ENCODE data around the gene RRP12.
A peak's percentile ranks its signal among the peaks of the same experiment; 100 is the strongest.

The RRP12 gene

DNA sequence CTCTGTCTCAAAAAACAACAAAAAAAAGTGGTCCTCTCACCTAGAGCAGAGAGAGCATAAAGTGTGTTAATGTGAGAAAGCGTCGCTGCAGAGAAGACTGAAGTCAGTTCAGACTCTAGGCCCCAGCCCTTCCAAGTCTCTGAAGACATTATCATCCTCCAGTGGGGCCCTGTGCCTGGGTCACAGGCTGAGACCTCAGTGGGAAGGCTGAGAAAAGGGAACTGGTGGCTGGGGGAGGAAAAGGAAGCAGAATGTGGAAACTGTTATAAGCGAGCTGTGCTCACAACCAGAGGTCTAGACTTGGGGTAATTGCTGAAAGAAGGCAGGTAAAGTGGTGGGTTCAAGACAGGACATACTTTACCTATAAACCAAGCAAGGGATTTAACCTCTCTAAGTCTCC is 4.9 kb upstream of the RRP12 start:
- TF ChIP-seq, protein P1, sequence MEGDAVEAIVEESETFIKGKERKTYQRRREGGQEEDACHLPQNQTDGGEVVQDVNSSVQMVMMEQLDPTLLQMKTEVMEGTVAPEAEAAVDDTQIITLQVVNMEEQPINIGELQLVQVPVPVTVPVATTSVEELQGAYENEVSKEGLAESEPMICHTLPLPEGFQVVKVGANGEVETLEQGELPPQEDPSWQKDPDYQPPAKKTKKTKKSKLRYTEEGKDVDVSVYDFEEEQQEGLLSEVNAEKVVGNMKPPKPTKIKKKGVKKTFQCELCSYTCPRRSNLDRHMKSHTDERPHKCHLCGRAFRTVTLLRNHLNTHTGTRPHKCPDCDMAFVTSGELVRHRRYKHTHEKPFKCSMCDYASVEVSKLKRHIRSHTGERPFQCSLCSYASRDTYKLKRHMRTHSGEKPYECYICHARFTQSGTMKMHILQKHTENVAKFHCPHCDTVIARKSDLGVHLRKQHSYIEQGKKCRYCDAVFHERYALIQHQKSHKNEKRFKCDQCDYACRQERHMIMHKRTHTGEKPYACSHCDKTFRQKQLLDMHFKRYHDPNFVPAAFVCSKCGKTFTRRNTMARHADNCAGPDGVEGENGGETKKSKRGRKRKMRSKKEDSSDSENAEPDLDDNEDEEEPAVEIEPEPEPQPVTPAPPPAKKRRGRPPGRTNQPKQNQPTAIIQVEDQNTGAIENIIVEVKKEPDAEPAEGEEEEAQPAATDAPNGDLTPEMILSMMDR (IDR thresholded peaks at IDR 0.05; ENCODE audit: insufficient read depth, low read length, poor library complexity, severe bottlenecking), result no peak
- Histone ChIP-seq H3K27me3 (replicated peaks; ENCODE audit: control insufficient read depth, insufficient read depth, low read length) (no peaks in the 10 kb centered on the region), H3K36me3 (ENCODE audit: control insufficient read depth, insufficient read depth, low read length) (no peaks in the 10 kb centered on the region), H3K4me3 (replicated peaks; ENCODE audit: low read depth, low read length) (no peak overlapping the region)
- no peak for DNase-seq (ENCODE audit: extremely low read depth, insufficient read length)

DNA sequence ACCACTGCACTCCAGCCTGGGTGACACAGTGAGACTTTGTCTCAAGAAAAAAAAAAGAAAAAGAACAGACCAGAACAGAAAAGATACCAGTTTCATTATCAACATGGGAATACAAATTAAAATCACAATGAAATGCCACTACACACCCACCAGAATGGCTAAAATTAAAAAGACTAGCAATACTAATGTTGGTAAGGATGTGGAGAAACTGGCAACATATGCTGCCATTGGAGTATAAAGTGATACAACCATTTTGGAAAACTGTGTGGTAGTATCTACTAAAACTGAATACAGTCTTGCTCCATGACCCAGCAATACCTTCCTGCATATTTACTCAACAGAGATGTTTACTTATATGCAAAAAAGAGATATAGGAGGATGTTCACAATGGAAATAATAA is 2.9 kb upstream of the RRP12 start:
- H3K36me3 ChIP-seq (ENCODE audit: control insufficient read depth, insufficient read depth, low read length), result no peaks in the 10 kb centered on the region
- TF ChIP-seq, protein P1 (IDR thresholded peaks at IDR 0.05; ENCODE audit: insufficient read depth, low read length, poor library complexity, severe bottlenecking), result no peak
- H3K27me3 ChIP-seq (replicated peaks; ENCODE audit: control insufficient read depth, insufficient read depth, low read length), result no peaks in the 10 kb centered on the region
- DNase-seq (ENCODE audit: extremely low read depth, insufficient read length), result no peak
- no peak overlapping the region for H3K4me3 ChIP-seq (replicated peaks; ENCODE audit: low read depth, low read length)

DNA sequence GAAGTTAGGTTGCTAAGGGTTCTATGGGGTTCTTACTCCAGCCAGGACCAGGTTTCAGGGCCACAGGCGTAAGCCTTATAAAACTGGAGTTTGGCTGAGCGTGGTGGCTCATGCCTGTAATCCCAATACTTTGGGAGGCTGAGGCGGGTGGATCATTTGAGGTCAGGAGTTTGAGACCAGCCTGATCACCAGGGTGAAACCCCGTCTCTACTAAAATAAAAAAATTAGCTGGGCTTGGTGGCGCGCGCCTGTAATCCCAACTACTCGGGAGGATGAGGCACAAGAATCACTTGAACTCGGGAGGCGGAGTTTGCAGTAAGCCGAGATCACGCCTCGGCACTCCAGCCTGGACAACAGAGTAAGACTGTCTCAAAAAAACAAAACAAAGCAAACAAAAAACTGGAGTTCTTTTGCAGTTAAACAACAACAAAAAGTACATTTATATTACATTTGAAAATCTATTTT is 347 bp upstream of the RRP12 start:
- Histone ChIP-seq H3K27me3 (replicated peaks; ENCODE audit: control insufficient read depth, insufficient read depth, low read length) (no peaks in the 10 kb centered on the region), H3K36me3 (ENCODE audit: control insufficient read depth, insufficient read depth, low read length) (no peaks in the 10 kb centered on the region), H3K4me3 (replicated peaks; ENCODE audit: low read depth, low read length) (peak overlapping the region; percentile 87)
- DNase-seq (ENCODE audit: extremely low read depth, insufficient read length), result no peak
- TF ChIP-seq, protein P1 (IDR thresholded peaks at IDR 0.05; ENCODE audit: insufficient read depth, low read length, poor library complexity, severe bottlenecking), result no peak

DNA sequence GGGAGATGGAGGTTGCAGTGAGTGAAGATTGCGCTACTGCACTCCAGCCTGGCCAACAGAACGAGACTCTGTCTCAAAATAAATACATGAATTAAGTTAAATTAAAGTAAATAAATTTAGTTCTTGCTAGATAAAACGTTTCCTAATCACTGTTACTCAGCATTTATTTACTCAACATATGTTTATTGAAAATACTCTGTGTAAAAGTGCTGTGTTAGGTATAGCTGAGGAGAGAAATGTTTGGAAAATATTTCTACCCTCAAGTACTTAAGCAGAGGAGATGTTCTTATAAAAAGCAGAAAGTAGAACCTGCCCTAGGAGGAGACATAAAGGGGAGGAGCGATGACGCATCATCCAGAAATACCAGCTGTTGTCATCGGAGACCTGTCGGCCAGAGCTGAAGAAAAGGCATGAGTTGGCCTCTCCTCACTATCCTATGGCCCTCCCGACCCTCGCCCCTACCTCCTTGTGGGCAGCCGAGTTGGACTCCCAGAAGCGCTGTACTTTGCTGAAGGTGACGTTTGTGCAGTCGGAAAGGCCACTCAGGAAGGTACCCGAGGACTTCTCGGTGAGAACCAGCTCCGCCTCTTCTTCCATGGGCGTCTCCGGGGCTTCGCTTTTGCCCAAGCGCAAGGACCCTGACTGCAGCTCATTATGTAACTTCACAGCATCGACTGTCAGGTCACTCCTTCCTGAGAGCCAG is 1.1 kb downstream of the RRP12 start:
- TF ChIP-seq, protein P1 (IDR thresholded peaks at IDR 0.05; ENCODE audit: insufficient read depth, low read length, poor library complexity, severe bottlenecking), result no peak
- Histone ChIP-seq H3K36me3 (ENCODE audit: control insufficient read depth, insufficient read depth, low read length) (peaks cover 3% of the 10 kb centered on the region), H3K27me3 (replicated peaks; ENCODE audit: control insufficient read depth, insufficient read depth, low read length) (no peaks in the 10 kb centered on the region), H3K4me3 (replicated peaks; ENCODE audit: low read depth, low read length) (peak overlapping the region; percentile 87)
- DNase-seq (ENCODE audit: extremely low read depth, insufficient read length), result no peak

DNA sequence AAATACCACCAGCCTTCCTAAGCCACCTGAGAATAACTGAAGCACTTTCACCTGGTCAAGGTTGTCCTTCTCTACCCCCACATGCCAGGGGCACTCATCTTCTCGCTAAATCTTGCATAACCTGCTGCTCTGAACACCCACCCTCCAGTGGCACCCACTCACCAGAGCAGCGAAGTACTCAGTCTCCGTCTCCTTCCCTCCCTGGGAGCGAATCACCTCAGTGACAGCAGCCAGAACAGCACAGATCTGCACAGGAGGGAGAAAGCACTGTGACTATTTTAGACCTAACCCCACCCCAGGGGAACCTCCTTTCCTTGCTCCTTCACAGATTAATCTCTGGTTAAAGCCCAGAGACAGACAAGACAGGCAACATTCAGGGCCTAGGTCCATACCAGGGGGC is 5.1 kb downstream of the RRP12 start:
- H3K27me3 ChIP-seq (replicated peaks; ENCODE audit: control insufficient read depth, insufficient read depth, low read length), result no peaks in the 10 kb centered on the region
- TF ChIP-seq, protein P1 (IDR thresholded peaks at IDR 0.05; ENCODE audit: insufficient read depth, low read length, poor library complexity, severe bottlenecking), result no peak
- no peak overlapping the region for H3K4me3 ChIP-seq (replicated peaks; ENCODE audit: low read depth, low read length)
- H3K36me3 ChIP-seq (ENCODE audit: control insufficient read depth, insufficient read depth, low read length), result peaks cover 3% of the 10 kb centered on the region
- DNase-seq (ENCODE audit: extremely low read depth, insufficient read length), result no peak
